IPS DF 6.9 (cell line): ENCODE measurements around the gene CNP.

Source experiments
- DNase-seq: peaks from one replicate; pipeline ENCODE4 v3.0.0-alpha.2; 2013; ENCODE audit warnings: low read depth, low spot score
- H3K27ac ChIP-seq: one replicate; pipeline ENCODE4 v1.5.1; 2013; ENCODE audit warnings: low read length, control low read depth
- H3K27me3 ChIP-seq: 2 replicates; pipeline ENCODE4 v1.6.1; 2013; ENCODE audit warnings: mild to moderate bottlenecking, low read length; ENCODE audit not compliant: control insufficient read depth, insufficient read depth
- H3K36me3 ChIP-seq: 2 replicates; pipeline ENCODE4 v1.6.1; 2013; ENCODE audit warnings: low read length; ENCODE audit not compliant: control insufficient read depth, insufficient read depth
- H3K4me1 ChIP-seq: 2 replicates; pipeline ENCODE4 v1.6.1; 2013; ENCODE audit warnings: low read length; ENCODE audit not compliant: control insufficient read depth, insufficient read depth
- H3K4me3 ChIP-seq: 2 replicates; pipeline ENCODE4 v1.5.1; 2013; ENCODE audit warnings: mild to moderate bottlenecking, low read length
- H3K9me3 ChIP-seq: 2 replicates; pipeline ENCODE4 v1.6.1; 2013; ENCODE audit warnings: low read length, inconsistent platforms; ENCODE audit not compliant: control insufficient read depth, insufficient read depth
- WGBS: extraction: QIAGEN DNeasy Blood & Tissue Kit; methylation state at CpG from one replicate; pipeline ENCODE4 v1.1.7; 2013; ENCODE audit warnings: mixed read lengths, missing lambda C conversion rate; ENCODE audit not compliant: insufficient read length, insufficient coverage; 5-methylcytosine and 5-hydroxymethylcytosine counted together

CNP gene

DNA sequence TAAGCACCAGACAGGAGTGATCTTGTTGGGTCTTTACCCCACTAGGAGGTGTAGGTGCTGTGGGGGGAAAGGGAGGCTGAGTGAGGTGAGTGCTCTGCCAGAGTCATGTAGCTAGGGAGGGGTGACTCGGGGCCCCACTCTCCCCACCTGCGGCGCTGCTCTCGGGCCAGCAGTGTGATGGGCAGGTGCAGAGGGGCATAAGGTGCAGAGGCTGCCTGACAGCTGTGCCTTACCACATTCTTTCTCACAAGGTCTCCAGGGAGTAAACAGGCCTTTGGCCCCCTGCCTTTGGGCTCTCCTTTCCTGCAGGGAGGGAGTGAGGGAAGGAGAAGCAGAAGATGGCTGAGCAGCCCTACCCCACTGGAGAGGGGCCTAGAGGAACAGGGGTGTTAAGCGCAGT lies 4.5 kb upstream of the CNP start:
- Histone ChIP-seq H3K27ac (no peak overlapping the region), H3K36me3 (no peaks in the 10 kb centered on the region), H3K4me3 (no peak overlapping the region), H3K27me3 (no peaks in the 10 kb centered on the region), H3K9me3 (no peaks in the 10 kb centered on the region), H3K4me1 (peaks cover 5% of the 10 kb centered on the region; the same call in 1 of the 2 replicates)
- WGBS = no CpG with 5 or more reads among the region's 5 CpGs
- no peak for DNase-seq

DNA sequence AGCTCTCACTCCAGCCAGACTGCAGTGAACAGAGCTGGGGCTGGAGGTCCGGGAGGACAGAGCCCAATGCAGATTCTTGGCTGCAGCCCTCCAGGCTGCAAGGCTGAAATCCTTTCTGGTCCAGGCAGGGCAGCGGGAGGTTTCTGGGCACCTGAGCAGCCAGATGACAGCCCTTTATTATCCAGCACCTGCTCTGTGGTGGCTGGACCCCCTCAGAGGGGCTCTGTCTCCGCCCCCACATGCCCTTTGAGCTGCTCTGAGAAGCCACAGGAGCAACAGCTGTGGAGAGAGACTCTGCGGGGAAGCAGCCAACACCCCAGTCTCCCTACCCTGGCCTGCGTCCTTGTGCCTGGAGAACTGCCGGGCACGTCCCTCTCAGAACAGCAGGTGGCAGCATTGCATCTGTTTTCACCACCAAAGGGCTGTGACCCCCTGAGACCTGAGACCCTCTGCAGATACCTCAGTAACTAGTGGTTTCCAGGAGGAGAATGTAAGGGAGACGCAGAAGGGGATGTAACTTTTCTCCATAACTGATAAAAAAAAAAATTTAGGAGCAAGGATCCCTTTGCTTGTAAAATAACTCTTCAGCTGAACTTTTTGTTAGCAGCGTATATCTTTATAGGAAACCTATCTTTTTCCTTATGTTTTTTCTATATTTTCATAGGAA lies 3.7 kb upstream of the CNP start:
- no peaks in the 10 kb centered on the region for H3K27me3 ChIP-seq
- no peak overlapping the region for H3K27ac ChIP-seq
- H3K9me3 ChIP-seq = no peaks in the 10 kb centered on the region
- no CpG with 5 or more reads among the region's 9 CpGs for WGBS
- H3K4me3 ChIP-seq = no peak overlapping the region
- DNase-seq = peak; percentile 81
- peaks cover 6% of the 10 kb centered on the region; the same call in 1 of the 2 replicates for H3K4me1 ChIP-seq
- no peaks in the 10 kb centered on the region; the same call in 1 of the 2 replicates for H3K36me3 ChIP-seq

GRCh38 chr17:41965694-41966462 lies 717 bp upstream of the CNP start:
- H3K4me1 ChIP-seq = peaks cover 2% of the 10 kb centered on the region; the same call in 1 of the 2 replicates
- peak; percentile 55 for DNase-seq
- no CpG with 5 or more reads among the region's 18 CpGs for WGBS
- H3K27me3 ChIP-seq = no peaks in the 10 kb centered on the region
- peak overlapping the region; percentile 59; the same call in 1 of the 2 replicates for H3K4me3 ChIP-seq
- H3K27ac ChIP-seq = no peak overlapping the region
- no peaks in the 10 kb centered on the region for H3K9me3 ChIP-seq
- peaks cover 9% of the 10 kb centered on the region for H3K36me3 ChIP-seq

DNA sequence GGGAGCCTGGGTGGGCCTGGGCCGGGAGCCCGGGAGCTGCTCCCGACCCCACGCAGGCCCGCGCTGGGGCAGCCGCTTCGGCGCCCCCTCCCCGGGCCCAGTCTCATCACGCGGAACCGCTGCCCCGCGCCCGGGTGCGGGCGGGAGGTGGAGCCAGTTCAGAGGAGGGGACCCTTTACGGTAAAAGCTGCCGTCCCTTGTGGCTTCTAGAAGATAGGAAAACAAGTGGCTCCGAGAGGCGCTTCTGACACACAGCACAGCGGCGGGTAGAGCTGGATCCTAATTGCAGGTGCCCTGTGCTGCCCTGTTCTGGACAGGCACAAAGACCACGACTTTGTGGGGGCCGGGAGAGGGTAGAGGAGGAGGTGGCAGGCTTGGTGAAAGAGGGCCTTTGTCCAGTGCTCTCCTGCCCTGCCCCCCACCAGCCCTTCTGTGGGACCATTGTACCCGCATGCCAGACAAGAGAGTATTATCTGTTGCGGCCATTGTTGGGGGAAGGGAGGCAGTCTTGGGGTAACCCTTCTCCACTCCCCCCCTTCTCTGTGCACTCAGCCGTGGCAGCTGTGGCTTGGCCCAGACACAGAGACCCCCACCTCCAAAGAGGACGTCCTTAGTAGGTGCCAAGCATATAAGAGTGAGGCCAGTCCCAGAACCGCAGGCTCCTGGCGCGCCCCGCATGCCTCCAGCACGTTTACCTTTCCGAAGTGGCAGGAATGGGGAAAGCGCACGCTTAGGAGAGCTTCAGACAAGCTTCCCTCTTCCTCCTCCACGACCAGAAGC lies 736 bp downstream of the CNP start:
- Histone ChIP-seq H3K4me3 (peak overlapping the region; percentile 59), H3K27ac (no peak overlapping the region), H3K27me3 (no peaks in the 10 kb centered on the region), H3K9me3 (no peaks in the 10 kb centered on the region), H3K4me1 (peaks cover 2% of the 10 kb centered on the region; the same call in 1 of the 2 replicates), H3K36me3 (peaks cover 18% of the 10 kb centered on the region)
- no CpG with 5 or more reads among the region's 39 CpGs for WGBS
- no peak for DNase-seq

- peaks cover 2% of the 10 kb centered on the region; the same call in 1 of the 2 replicates for H3K4me1 ChIP-seq
- no peak overlapping the region for H3K4me3 ChIP-seq
- no peak overlapping the region for H3K27ac ChIP-seq
- no peak for DNase-seq
- peaks cover 25% of the 10 kb centered on the region for H3K36me3 ChIP-seq
- no CpG with 5 or more reads among the region's 37 CpGs for WGBS
- no peaks in the 10 kb centered on the region for H3K9me3 ChIP-seq
- H3K27me3 ChIP-seq = no peaks in the 10 kb centered on the region
Observed at GRCh38 chr17:41967921-41968578, 1.5 kb downstream of the CNP start.

DNA sequence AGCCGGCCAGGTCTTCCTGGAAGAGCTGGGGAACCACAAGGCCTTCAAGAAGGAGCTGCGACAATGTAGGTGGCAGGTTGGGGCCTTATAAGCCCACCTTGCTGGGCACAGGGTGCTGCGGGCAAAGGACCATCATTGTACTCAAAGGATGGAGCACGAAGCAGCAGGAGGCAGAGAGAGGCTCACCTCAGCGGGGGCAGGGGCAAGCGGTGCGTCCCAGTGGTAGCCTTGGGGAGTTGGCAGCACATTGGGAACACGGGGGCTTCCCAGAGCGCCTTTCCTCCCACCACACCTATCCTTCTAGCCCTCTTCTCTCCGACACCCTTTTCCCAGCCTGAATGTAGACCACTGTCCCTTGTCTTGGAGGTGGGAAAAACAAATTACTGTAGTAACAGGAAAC lies 2.1 kb downstream of the CNP start:
- no peak for DNase-seq
- WGBS = no CpG with 5 or more reads among the region's 10 CpGs
- Histone ChIP-seq H3K36me3 (peaks cover 30% of the 10 kb centered on the region), H3K4me3 (no peak overlapping the region), H3K27me3 (no peaks in the 10 kb centered on the region), H3K4me1 (peaks cover 2% of the 10 kb centered on the region; the same call in 1 of the 2 replicates), H3K9me3 (no peaks in the 10 kb centered on the region), H3K27ac (no peak overlapping the region)

DNA sequence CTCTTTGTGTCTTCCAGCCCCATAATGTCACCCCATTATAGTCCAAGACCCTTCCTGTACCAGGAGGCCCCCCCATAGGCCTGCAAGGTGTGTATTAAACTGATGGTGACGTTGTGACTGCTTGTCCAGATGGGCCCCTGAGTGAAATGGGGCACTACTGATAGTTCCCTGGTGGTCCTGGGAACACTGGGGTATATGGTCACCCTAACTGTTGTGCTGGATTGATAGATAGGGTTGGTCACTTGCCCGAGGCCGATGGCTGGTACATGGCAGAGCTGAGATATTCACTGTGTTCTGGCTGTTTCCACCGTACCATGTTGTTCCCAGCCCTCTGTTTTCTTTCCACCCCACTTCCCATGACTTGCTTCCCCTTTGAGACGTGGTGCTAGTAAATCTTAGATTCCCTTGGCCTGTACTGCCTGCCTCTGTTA lies 4.3 kb downstream of the CNP start:
- no CpG with 5 or more reads among the region's 5 CpGs for WGBS
- H3K4me3 ChIP-seq = no peak overlapping the region
- H3K27ac ChIP-seq = no peak overlapping the region
- no peaks in the 10 kb centered on the region for H3K9me3 ChIP-seq
- H3K36me3 ChIP-seq = peaks cover 44% of the 10 kb centered on the region
- H3K4me1 ChIP-seq = peaks cover 2% of the 10 kb centered on the region; the same call in 1 of the 2 replicates
- H3K27me3 ChIP-seq = no peaks in the 10 kb centered on the region
- DNase-seq = no peak

- H3K36me3 ChIP-seq = peaks cover 51% of the 10 kb centered on the region
- no CpG with 5 or more reads among the region's 18 CpGs for whole genome bisulfite sequencing
- no peak overlapping the region for H3K4me3 ChIP-seq
- no peak overlapping the region for H3K27ac ChIP-seq
- no peaks in the 10 kb centered on the region for H3K9me3 ChIP-seq
- no peak for DNase-seq
- H3K27me3 ChIP-seq = no peaks in the 10 kb centered on the region
- peaks cover 2% of the 10 kb centered on the region; the same call in 1 of the 2 replicates for H3K4me1 ChIP-seq
Observed at GRCh38 chr17:41971721-41972523, 5.3 kb downstream of the CNP start.

GRCh38 chr17:41972571-41973407 lies 6.2 kb downstream of the CNP start:
- Histone ChIP-seq H3K4me3 (no peak overlapping the region), H3K27me3 (no peaks in the 10 kb centered on the region), H3K27ac (no peak overlapping the region), H3K9me3 (no peaks in the 10 kb centered on the region), H3K36me3 (peaks cover 58% of the 10 kb centered on the region), H3K4me1 (no peaks in the 10 kb centered on the region)
- no CpG with 5 or more reads among the region's 22 CpGs for WGBS
- DNase-seq = no peak
